Gastroesophageal sphincter (tissue), 3 donors: ENCODE results near the gene KRT27.

Experiments used
- EP300 ChIP-seq: sonication (generic); formaldehyde crosslinking; IDR thresholded peaks from one replicate; pipeline ENCODE4 v1.6.1; 2017; ENCODE audit warnings: antibody characterized with exemption, mild to moderate bottlenecking
- TF ChIP-seq, protein P1 (sequence below), 4 experiments: fragments of 200-600 bp in 2 of 4; fragments of 450-650 bp in 2 of 4; sonication (generic) in 1 of 4; IDR thresholded peaks; one replicate each; pipeline ENCODE4 v1.5.1; 2017 to 2019; ENCODE audit warnings: antibody characterized with exemption in 4 of 4, mild to moderate bottlenecking in 2 of 4, moderate library complexity in 2 of 4

DNA sequence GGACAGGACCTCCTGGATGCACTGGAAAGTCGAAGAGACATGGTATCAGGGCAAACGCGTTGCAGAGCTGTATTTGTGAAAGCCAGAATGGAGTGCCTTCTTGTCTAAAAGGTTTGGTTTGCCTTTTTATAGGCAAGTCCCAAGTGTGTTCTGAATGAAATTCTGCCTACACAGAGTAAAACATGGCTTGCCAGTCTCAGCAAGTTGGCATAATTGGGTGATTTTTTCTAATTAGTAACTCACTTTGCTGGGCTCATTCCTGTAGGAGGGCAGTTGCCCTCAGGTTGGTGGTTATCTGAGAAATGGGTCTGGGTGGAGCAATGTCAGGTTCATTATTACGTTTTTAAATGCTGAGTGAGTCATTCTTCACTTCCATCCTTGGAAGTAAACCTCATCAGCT, 27.1 kb downstream of the KRT27 start, which contains the start of gene KRT25:
- TF ChIP-seq, protein P1, sequence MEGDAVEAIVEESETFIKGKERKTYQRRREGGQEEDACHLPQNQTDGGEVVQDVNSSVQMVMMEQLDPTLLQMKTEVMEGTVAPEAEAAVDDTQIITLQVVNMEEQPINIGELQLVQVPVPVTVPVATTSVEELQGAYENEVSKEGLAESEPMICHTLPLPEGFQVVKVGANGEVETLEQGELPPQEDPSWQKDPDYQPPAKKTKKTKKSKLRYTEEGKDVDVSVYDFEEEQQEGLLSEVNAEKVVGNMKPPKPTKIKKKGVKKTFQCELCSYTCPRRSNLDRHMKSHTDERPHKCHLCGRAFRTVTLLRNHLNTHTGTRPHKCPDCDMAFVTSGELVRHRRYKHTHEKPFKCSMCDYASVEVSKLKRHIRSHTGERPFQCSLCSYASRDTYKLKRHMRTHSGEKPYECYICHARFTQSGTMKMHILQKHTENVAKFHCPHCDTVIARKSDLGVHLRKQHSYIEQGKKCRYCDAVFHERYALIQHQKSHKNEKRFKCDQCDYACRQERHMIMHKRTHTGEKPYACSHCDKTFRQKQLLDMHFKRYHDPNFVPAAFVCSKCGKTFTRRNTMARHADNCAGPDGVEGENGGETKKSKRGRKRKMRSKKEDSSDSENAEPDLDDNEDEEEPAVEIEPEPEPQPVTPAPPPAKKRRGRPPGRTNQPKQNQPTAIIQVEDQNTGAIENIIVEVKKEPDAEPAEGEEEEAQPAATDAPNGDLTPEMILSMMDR (IDR thresholded peaks at IDR 0.05): no peak
- TF ChIP-seq EP300: no peak
